ENCODE results near the gene USP4. TPM values are rescaled to one million over a fixed set of nuclear protein-coding genes. Genes with fewer than 3 reads are reported as not detected.

USP4 gene
- total and polyA plus RNA-seq, 2 experiments from 2014 or later: 16.9 to 20.3 TPM

GRCh38 chr3:49237344-49237743 is 102.5 kb downstream of the USP4 start:
- no peaks in the 10 kb centered on the region for H3K79me2 ChIP-seq (replicated peaks; ENCODE audit: insufficient read depth)
- H3K4me3 Mint-ChIP-seq: no peak overlapping the region
- H3K27ac Mint-ChIP-seq: no peak overlapping the region
- ATAC-seq (no peak), DNase-seq (ENCODE audit: low spot score) (no peak)
- no peak overlapping the region for H3K27ac ChIP-seq (ENCODE audit: low read depth)
- peaks cover 64% of the 10 kb centered on the region for H3K9me3 Mint-ChIP-seq
- H3K9me2 ChIP-seq (ENCODE audit: insufficient read depth): no peaks in the 10 kb centered on the region
- no peaks in the 10 kb centered on the region for H3K4me1 Mint-ChIP-seq
- no peak overlapping the region for H2AFZ ChIP-seq
- H3K4me1 ChIP-seq (ENCODE audit: insufficient read depth): no peaks in the 10 kb centered on the region
- H3K27me3 ChIP-seq (ENCODE audit: insufficient read depth): no peaks in the 10 kb centered on the region
- H3K4me3 ChIP-seq: no peak overlapping the region
- no peaks in the 10 kb centered on the region for H4K20me1 ChIP-seq (replicated peaks; ENCODE audit: insufficient read depth)
- no peak overlapping the region for H3K4me2 ChIP-seq
- H3K27me3 Mint-ChIP-seq (ENCODE audit: insufficient read depth, low read depth, poor library complexity): no peaks in the 10 kb centered on the region
- no peaks in the 10 kb centered on the region; the same call in 1 of the 2 replicates for H3K36me3 ChIP-seq (ENCODE audit: insufficient read depth)
- TF ChIP-seq, protein P1, sequence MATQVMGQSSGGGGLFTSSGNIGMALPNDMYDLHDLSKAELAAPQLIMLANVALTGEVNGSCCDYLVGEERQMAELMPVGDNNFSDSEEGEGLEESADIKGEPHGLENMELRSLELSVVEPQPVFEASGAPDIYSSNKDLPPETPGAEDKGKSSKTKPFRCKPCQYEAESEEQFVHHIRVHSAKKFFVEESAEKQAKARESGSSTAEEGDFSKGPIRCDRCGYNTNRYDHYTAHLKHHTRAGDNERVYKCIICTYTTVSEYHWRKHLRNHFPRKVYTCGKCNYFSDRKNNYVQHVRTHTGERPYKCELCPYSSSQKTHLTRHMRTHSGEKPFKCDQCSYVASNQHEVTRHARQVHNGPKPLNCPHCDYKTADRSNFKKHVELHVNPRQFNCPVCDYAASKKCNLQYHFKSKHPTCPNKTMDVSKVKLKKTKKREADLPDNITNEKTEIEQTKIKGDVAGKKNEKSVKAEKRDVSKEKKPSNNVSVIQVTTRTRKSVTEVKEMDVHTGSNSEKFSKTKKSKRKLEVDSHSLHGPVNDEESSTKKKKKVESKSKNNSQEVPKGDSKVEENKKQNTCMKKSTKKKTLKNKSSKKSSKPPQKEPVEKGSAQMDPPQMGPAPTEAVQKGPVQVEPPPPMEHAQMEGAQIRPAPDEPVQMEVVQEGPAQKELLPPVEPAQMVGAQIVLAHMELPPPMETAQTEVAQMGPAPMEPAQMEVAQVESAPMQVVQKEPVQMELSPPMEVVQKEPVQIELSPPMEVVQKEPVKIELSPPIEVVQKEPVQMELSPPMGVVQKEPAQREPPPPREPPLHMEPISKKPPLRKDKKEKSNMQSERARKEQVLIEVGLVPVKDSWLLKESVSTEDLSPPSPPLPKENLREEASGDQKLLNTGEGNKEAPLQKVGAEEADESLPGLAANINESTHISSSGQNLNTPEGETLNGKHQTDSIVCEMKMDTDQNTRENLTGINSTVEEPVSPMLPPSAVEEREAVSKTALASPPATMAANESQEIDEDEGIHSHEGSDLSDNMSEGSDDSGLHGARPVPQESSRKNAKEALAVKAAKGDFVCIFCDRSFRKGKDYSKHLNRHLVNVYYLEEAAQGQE (IDR thresholded peaks at IDR 0.05; ENCODE audit: unreplicated experiment): no peak
- TF ChIP-seq CREB1 (CRISPR knock-in tag; IDR thresholded peaks at IDR 0.05; ENCODE audit: low read depth): no peak
- TF ChIP-seq NANOG (IDR thresholded peaks at IDR 0.05; ENCODE audit: borderline replicate concordance): no peak
- no peak for TF ChIP-seq CTCF (conservative IDR thresholded peaks at IDR 0.05; ENCODE audit: low read depth in 2 of 2)
- TF ChIP-seq POLR2AphosphoS5 (IDR thresholded peaks at IDR 0.05; ENCODE audit: low read depth): no peak
- TF ChIP-seq STAT1 (IDR thresholded peaks at IDR 0.05; ENCODE audit: unreplicated experiment): no peak
- no peak for TF ChIP-seq EZH2phosphoT487 (IDR thresholded peaks at IDR 0.05; ENCODE audit: unreplicated experiment)
- no peak for TF ChIP-seq JUNB (IDR thresholded peaks at IDR 0.05; ENCODE audit: unreplicated experiment)
- TF ChIP-seq, protein P2, sequence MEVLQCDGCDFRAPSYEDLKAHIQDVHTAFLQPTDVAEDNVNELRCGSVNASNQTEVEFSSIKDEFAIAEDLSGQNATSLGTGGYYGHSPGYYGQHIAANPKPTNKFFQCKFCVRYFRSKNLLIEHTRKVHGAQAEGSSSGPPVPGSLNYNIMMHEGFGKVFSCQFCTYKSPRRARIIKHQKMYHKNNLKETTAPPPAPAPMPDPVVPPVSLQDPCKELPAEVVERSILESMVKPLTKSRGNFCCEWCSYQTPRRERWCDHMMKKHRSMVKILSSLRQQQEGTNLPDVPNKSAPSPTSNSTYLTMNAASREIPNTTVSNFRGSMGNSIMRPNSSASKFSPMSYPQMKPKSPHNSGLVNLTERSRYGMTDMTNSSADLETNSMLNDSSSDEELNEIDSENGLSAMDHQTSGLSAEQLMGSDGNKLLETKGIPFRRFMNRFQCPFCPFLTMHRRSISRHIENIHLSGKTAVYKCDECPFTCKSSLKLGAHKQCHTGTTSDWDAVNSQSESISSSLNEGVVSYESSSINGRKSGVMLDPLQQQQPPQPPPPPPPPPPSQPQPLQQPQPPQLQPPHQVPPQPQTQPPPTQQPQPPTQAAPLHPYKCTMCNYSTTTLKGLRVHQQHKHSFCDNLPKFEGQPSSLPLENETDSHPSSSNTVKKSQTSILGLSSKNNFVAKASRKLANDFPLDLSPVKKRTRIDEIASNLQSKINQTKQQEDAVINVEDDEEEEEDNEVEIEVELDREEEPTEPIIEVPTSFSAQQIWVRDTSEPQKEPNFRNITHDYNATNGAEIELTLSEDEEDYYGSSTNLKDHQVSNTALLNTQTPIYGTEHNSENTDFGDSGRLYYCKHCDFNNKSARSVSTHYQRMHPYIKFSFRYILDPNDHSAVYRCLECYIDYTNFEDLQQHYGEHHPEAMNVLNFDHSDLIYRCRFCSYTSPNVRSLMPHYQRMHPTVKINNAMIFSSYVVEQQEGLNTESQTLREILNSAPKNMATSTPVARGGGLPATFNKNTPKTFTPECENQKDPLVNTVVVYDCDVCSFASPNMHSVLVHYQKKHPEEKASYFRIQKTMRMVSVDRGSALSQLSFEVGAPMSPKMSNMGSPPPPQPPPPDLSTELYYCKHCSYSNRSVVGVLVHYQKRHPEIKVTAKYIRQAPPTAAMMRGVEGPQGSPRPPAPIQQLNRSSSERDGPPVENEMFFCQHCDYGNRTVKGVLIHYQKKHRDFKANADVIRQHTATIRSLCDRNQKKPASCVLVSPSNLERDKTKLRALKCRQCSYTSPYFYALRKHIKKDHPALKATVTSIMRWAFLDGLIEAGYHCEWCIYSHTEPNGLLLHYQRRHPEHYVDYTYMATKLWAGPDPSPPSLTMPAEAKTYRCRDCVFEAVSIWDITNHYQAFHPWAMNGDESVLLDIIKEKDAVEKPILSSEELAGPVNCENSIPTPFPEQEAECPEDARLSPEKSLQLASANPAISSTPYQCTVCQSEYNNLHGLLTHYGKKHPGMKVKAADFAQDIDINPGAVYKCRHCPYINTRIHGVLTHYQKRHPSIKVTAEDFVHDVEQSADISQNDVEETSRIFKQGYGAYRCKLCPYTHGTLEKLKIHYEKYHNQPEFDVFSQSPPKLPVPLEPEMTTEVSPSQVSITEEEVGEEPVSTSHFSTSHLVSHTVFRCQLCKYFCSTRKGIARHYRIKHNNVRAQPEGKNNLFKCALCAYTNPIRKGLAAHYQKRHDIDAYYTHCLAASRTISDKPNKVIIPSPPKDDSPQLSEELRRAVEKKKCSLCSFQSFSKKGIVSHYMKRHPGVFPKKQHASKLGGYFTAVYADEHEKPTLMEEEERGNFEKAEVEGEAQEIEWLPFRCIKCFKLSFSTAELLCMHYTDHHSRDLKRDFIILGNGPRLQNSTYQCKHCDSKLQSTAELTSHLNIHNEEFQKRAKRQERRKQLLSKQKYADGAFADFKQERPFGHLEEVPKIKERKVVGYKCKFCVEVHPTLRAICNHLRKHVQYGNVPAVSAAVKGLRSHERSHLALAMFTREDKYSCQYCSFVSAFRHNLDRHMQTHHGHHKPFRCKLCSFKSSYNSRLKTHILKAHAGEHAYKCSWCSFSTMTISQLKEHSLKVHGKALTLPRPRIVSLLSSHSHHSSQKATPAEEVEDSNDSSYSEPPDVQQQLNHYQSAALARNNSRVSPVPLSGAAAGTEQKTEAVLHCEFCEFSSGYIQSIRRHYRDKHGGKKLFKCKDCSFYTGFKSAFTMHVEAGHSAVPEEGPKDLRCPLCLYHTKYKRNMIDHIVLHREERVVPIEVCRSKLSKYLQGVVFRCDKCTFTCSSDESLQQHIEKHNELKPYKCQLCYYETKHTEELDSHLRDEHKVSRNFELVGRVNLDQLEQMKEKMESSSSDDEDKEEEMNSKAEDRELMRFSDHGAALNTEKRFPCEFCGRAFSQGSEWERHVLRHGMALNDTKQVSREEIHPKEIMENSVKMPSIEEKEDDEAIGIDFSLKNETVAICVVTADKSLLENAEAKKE (CRISPR knock-in tag; IDR thresholded peaks at IDR 0.05): no peak
- no peak for TF ChIP-seq ZNF331 (CRISPR knock-in tag; IDR thresholded peaks at IDR 0.05; ENCODE audit: low read depth)
- TF ChIP-seq ZNF114 (CRISPR knock-in tag; IDR thresholded peaks at IDR 0.05): no peak
- no peak for TF ChIP-seq ETS1 (IDR thresholded peaks at IDR 0.05)
- H3F3A ChIP-seq (replicated peaks; ENCODE audit: low read depth): no peaks in the 10 kb centered on the region
- peaks cover 19% of the 10 kb centered on the region for H3K36me3 Mint-ChIP-seq (ENCODE audit: low read depth)

All from GM23338 (cell line).